ENCODE data around the gene PHLDA2.
"Not testable (repeated sequence)": the region's sequence is repeated elsewhere in the genome, so short reads cannot be mapped to it uniquely, and the experiment has no call there.

PHLDA2 gene

DNA sequence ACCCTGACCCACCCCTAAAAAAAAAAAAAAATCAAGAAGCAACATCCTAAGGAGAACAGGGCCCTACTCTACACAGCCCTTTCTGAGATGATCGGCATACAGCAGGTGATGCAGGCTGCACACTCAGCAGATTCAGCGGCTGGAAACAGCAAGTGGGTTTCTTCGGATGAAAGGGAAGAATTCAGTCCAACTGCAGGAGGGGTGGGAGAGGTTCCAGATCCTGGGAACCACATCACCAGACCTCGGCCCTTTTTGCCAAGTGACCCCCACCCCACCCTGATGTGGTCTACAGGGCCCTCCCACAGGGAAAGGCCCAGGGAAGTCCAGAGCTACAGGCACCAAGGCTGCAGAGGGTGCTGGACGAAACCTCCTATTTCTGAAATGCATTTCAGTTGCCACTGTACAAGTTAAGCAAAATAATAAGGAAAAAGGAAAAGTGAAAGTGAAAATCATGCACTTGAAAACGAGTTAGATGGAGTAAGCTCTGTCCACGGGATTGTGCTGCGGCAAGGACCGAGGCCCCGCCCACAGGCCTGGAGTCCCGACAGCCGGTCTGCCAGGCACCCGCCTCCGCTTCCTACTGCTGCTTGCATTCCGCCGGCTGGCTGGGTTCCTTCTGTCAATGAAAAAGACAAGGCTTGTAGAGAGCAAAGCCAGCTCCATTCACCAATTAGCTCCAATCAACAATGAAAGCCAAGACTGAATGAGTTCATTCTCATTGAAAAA, 16.0 kb upstream of the PHLDA2 start:
- peak; percentile 75 for DNase-seq (ENCODE audit: low read depth)

DNA sequence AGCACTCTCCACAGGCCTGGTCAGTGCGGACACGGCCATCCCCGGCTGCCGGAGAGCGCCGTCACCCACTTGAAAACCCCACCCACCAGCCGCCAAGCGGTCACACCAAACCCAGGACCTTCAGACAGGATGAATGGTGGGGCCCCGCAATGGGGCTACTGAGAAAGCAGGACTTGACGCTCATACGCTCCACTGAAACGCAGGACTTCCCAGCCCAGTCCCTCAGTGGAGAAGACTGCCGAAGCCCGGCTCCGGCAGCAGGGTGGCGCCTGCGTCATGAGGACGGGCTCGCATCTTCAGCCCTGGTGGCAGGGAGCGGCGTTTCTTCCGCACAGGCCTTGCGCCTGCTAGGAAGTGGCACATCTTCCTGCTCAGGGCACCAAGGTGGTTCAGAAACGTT, 15.3 kb upstream of the PHLDA2 start:
- DNase-seq (ENCODE audit: low read depth): no peak

DNA sequence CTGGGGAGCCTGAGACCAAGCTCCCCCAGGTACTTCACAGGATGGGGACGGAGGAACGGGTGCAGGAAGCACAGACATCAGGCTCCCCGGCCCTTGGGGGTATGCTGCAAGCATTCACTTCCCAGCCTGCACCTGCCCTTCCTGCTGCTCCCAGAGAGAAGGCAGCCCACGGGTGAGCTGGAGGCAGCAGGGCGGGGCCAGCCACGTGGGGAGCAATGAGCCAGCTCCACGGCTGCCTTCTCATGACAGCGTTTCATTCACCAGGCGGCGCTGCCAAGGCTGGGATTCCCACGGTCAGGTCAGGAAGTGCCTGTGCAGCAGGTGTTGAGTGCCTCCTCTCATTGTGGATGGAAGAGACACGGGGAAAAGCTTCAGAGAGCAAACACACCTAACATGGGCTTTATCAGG, 14.5 kb upstream of the PHLDA2 start:
- no peak for DNase-seq (ENCODE audit: low read depth)

DNA sequence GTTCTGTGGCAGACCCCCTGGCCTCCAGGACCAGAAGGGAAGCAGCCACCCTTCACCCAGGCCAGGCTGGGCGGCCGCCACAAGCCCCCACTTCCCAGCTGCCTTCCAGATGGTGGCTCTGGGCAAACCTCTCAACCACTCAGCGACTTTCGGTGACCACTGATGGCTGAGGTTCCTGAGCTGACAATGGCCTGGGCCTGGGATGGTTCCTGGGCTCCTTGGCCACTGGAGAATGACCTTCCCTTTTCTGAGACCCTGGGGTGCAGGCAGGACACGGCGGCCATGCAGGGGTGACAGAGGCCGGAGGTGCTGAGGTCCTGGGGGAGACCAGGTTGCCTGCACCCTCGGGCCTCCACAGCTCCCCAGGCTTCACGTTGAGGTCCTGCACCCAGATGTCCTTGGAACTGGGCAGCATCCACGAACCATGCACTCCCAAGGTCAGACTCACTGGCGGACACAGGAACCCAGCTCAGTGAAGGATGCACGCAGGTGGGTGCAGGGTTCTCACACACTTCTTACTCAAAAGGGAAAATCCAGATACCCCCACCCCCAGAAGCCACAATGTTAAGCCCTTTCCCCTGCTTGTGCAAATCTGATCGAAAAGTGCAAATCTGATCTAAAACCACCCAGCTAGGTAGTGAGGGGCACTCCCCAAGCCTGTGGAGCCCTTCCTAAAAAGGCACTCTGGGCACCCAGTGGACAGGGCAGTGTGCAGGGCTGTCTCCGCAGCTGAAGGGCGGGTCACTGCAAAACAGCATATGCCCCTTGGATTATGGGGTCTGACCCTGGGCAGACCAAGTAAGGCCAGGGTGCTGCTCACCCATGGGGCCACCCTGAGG, 13.9 kb upstream of the PHLDA2 start:
- no peak for DNase-seq (ENCODE audit: low read depth)

DNA sequence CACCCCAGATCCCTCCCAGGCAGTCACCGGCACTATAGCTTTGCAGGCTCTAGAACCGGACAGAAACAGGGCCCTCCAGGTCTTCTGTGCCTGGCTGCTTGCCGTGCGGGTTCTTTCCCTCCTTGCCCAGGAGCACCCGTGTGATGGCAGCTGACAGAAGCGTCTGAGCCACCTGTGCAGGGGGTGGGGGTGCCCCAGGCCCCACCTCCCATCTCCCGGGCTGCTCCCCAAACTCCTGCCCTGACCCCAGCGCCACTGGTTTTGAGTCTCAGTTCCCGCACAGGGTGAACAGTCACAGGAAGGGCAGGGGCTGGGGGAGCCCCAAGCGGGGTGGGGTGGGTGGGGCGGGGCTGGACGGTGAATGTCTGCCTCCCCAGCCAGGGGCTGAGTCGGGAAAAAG, 13.2 kb upstream of the PHLDA2 start:
- DNase-seq (ENCODE audit: low read depth): no peak

DNA sequence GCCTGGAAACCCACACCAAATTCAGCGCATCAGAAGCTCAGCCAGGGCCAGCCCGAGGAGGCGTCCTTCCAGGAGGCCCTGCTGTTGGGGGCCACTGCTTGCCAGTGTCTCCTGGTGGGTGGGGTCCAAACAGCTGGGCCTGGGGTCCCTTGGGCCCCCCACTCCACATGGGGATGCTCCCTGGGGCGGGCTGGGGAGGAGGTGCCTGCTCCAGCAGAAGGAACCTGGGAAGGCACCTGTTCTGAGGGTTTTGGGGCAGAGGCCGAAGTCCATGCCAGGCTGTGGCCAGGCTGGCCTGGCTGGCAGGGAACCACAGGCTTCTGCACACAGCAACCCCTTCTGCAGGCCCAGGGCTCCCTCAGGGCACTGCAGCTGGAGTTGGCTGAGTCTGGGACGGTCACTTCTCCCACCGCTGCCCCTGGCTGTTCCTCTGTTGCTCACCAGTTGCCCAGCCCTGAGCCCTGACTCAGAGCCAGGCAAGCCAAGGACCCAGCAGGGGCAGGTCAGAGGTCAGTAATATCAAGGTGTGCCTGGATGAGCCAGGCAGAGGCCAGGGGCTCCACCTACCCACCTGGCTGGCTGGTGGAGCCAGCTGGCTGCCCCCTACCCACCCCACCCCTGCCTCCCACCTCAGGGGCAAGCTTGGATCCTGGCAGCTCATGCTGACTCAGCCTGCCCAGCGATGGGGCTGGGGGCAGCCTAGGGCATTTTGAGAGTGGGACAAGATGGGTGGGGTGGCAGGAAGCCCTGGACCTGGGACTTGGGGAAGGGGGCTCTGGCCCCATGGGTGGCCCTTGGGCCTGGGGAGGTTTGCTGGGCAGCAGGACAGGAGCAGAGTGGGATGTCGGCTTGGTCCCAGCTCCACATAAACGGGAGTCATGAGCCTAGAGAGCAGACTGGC, 12.0 kb upstream of the PHLDA2 start:
- no peak for DNase-seq (ENCODE audit: low read depth)

DNA sequence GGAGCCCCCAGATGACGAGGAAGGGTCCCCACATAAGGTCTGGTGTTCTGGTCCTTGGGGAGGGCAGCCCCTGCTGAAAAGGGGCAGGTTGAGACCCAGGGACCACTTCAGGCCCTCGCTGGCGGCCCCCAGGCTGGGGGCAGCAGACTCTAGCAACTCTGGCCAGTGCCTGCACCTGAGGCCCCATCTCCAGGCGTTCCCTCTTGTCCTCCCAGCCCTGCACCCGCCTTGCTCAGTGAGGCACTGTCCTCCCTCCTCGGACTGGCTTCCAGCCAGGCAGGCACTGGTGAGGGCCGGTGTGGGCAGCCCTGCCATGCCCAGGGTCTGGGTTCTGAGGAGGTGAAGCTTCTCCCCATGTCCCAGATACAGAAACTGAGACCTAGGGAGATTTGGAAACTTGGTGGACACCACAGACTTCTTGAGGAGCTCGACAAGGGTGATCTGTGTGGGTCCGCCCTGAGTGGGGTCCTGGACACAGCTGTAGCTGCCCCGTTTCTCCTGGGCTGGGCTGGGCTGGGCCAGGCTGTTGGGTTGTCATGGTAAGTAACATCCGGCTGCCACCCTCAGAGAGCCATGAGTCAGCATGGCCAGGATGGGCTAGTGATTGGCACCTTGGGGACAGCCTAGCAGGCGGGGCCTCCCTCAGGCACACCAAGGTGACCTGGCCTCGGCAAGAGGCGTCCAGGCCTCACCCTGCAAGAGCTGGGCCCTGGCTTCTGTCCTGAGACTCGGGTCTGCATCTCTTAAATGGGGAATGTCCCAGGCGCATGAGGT, 11.1 kb upstream of the PHLDA2 start:
- no peak for DNase-seq (ENCODE audit: low read depth)

DNA sequence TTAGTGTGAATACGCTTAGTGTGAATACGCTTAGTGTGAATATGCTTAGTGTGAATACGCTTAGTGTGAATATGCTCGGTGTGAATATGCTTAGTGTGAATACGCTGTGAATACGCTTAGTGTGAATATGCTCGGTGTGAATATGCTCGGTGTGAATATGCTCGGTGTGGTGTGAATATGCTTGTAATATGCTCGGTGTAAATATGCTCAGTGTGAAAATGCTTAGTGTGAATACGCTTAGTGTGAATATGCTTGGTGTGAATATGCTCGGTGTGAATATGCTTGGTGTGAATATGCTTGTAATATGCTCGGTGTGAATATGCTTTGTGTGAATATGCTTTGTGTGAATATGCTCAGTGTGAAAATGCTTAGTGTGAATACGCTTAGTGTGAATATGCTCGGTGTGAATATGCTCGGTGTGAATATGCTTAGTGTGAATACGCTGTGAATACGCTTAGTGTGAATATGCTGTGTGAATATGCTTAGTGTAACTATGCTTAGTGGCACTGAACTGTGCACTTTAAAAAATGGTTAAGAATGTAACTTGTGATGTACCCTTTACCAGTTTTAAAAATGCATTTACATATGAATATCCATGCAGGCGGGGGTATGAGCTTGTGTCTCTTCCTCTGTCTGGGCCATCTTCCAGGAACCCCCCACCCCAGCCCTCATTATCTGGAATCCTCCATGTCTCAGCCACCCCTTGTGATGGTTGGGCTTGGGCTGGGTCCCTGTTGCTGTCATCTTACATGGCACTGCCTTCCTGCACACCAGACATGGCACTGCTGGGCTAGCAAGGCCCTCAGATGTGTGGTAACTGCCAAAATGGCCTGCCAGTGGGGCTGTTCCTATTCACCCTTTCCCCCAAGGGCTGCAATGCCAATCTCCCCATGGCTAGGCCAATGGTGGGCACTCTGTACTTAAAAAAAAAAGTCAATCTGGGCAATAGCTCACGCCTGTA, 9.5 kb upstream of the PHLDA2 start:
- DNase-seq (ENCODE audit: low read depth): not testable (repeated sequence)

DNA sequence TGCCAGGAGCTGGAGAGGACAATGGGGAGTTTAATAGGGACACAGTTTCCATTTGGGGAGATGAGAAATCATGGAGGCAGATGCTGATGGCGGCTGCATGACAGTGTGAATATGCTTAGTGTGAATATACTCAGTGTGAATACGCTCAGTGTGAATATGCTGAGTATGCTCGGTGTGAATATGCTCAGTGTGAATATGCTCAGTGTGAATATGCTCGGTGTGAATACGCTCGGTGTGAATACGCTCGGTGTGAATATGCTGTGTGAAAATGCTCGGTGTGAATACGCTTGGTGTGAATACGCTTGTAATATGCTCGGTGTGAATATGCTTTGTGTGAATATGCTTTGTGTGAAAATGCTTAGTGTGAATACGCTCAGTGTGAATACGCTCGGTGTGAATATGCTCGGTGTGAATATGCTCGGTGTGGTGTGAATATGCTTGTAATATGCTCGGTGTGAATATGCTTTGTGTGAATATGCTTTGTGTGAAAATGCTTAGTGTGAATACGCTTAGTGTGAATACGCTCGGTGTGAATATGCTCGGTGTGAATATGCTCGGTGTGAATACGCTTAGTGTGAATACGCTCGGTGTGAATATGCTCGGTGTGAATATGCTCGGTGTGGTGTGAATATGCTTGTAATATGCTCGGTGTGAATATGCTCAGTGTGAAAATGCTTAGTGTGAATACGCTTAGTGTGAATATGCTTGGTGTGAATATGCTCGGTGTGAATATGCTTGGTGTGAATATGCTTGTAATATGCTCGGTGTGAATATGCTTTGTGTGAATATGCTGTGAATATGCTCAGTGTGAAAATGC, 8.6 kb upstream of the PHLDA2 start:
- not testable (repeated sequence) for DNase-seq (ENCODE audit: low read depth)

DNA sequence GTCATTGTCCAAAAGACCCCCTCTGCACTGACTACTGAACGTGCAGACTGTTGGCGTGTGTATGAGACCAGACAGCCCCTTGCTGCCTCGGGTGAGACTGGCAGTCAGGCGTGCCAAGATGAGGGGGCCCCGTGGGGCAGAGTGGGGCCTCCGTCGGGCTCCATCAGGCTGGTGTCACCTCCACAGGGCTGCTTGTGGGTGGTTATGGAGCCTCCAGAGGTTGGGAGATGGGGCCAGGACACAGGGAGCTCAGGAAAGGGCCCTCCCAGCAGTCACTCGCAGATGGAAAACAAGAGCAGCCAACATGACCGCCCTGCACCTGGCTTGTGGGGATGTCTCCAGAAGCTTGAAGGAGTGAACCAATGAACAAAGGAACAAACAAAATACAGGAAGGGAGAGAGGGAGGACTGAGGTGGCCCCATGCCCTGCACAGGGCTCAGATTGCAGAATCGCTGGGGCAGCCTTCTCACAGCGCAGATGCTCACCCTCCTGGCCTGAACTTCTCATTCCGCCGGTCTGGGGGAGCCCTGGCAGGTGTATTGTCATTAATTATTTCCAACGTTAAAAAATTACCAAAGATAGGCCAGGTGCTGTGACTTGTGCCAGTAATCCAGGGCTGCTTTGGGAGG, 5.5 kb upstream of the PHLDA2 start:
- no peak for DNase-seq (ENCODE audit: low read depth)

DNA sequence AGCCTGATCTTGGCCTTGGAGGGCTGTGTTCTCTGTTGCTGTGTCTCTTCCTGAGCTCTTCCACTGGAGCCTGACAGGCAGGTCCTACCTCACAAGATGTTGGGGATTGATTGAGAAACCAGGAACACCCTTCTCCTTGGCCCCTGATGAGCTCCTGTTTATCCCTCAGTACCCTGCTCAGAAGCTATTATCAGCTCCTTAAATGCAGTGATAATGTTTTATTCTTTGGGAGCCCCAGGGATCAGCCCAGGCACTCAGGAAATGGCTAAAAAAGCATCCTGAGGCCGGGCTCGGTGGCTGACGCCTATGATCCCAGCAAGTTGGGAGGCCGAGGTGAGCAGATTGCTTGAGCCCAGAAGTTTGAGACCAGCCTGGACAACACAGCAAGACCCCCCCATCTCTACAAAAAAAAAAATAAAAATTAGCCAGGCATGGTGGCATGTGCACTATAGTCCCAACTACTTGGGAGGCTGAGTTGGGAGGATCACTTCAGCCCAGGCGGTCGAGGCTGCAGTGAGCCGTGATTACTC, 4.9 kb upstream of the PHLDA2 start:
- DNase-seq (ENCODE audit: low read depth): no peak

DNA sequence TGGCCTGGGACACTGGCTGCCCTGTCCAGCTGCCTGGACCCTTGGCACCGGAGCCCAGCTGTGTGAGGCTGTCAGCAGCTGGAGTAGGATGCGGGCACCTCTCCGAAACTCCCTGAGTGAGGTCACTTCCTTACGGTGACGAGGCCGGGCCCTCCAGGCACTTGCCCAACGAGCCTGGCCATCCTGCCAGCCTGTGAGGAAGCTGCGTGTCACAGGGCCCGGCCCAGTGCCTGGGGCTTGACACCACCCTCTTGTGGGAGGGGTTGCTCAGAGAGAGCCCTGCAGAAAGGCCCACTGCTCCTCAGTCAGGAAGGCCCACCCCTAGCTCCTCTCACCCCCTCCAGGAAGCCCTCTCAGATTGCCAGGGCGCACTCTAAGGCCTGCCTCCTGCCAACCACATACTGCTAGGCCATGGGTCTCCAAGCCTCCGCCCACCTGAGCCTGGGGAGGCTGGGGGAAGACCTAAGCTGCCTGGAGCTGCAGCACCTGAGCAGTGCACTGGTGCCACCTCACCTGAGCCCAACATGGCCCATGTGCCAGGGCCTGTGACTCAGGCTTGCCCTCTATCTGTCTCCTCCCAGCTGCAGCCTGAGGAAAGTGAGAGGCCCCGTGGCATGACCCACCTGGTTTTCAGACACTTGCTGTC, 4.3 kb upstream of the PHLDA2 start:
- DNase-seq (ENCODE audit: low read depth): no peak

DNA sequence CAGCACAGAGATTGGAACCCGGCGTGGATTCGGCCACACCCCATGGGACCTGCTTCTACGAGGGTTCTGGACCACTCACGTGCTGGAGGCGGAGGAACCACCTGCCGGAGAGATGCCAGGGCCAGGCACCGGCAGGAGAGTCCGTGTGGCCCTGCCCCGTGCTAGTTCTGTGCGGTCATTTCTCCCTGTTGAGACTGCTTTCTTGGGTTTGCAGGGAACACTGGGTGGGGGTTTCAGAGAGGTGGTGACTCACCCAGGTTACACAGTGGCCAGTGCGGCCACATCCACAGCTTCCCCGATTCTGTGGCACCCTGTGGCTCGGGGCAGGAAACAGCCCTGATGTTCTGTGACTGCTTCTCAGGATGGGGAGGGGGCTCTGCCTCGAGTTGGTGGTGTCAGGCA, 3.6 kb upstream of the PHLDA2 start:
- no peak for DNase-seq (ENCODE audit: low read depth)

DNA sequence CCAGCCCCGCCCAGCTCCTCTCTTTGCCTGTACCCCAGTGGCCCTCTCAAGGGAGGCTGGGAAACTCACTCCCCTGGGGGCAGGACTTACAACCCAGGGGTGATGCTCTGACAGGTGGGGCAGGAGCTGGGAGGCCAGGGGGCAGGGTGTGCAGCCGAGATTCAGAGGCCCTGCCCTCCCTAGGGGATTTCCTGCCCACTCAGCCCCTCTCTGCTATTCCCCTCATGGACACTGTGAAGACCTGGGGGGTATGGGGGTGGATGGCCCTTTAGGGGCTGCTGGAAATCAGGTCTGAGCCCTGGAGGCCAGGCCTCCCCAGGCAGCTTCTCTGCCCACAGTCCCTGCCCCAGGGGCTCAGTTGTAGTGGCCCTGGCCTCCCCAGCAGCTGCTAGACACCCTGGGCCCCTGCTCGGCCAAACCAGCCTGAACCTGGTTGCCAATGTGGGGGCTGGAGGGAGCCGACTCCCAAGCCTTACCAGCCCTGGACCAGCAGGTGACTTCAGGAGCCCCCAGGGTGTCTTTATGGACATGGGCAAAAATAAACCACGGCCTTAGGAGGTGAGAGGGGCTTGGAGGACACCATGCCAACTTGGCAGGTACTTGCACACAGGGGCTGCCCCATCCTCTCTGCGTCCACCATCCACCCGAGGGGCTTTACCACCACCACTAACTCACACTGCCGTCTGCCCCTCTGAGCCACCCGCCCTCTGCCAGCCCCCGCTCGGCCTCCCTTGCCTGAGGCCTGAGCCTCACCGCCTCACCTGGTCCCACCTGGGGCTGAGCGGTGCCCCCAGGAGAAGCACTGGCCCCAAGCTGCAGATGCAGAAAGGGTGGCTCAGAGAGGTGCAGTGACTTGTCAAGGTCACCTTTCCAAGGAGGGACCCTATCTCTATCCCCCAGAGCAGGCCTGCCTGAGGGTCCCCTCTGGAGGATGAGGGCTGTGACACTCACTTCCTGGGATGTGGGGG, 2.8 kb upstream of the PHLDA2 start:
- no peak for DNase-seq (ENCODE audit: low read depth)

DNA sequence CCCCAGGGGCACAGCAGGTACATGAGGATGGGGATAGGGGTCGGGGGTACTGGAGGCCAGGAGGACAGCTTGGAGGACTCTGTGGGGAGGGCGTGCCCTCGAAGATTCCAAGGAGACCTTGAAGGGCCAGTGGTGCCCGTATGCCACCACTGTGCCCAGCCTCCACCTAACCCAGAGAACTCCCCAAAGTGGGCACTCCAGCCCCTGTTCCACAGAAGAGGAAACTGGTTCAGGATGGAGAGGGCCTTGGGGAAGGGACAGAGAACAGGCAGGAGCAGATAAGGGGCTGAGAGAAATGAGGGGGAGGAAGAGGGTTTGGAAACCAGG, 2.2 kb upstream of the PHLDA2 start:
- no peak for DNase-seq (ENCODE audit: low read depth)

DNA sequence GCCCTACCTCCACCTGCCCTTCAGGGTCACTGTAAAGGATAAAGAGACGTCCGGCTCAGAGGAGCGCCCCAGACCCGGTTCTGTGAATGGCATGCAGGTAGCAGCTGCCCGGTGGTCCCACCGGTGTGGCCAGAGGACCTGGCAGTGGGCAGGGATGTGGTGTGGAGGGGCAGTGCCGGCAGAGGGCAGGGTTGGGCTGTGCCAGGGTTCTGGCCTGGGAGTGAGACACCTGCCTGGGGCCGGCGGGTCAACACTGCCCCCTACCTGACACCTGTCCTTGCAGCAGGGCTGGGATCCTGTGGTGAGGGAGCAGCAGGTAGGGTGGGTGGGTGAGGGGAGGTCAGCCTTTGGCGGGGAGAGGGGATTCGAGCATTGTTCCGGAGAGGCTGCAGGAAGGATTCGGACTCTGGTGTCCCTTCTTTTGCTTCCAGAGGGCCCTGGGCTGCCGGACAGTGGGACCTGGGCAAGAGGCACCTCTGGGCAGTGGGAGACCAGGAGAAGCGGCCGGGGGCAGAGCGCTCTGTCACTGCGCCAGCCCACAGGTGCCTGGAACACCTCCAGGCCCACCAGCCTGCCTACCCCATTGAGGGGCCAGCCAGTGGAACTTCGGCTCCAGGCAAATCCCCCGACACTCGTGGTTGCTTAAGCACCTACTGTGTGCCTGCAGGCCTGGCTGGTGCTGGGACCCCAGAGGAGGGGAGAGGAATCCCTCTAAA, 1.6 kb upstream of the PHLDA2 start:
- DNase-seq (ENCODE audit: low read depth): no peak
